T-helper 1 cell treated with Interleukin-12 subunit alpha and Interleukin-12 subunit beta and Interleukin-4 antibody, amounts not matched to agents 30 μg/mL and 1 μg/mL, for 36 hours (primary cell): ENCODE data around the gene DKC1.

Experiments used
- H3K27ac Mint-ChIP-seq: one replicate; pipeline ENCODE4 v1.8.0; 2021; ENCODE audit warnings: mild to moderate bottlenecking, mixed read lengths
- H3K27me3 Mint-ChIP-seq: one replicate; pipeline ENCODE4 v1.8.0; 2021; ENCODE audit warnings: low read depth, mixed read lengths
- H3K36me3 Mint-ChIP-seq: one replicate; pipeline ENCODE4 v1.8.0; 2021; ENCODE audit warnings: low read depth, mixed read lengths
- H3K4me1 Mint-ChIP-seq: one replicate; pipeline ENCODE4 v1.8.0; 2021; ENCODE audit warnings: low read depth, mixed read lengths
- H3K4me3 Mint-ChIP-seq: one replicate; pipeline ENCODE4 v1.8.0; 2021; ENCODE audit warnings: mild to moderate bottlenecking, moderate library complexity, mixed read lengths
- H3K9me3 Mint-ChIP-seq: one replicate; pipeline ENCODE4 v1.8.0; 2021; ENCODE audit warnings: mixed read lengths

Gene DKC1

GRCh38 chrX:154762537-154763296 lies at the start of gene DKC1:
TSS of gene DKC1 (plus strand) at chrX:154762864. CDS start at chrX:154762966, 102 bp downstream.
- peak within 1 kb of the TSS; percentile 87 for H3K4me3 Mint-ChIP-seq

GRCh38 chrX:154714925-154715324 lies 47.7 kb upstream of the DKC1 start:
- H3K4me1 Mint-ChIP-seq, result peaks cover 63% of the 10 kb centered on the region
- H3K9me3 Mint-ChIP-seq, result peaks cover 6% of the 10 kb centered on the region
- no peaks in the 10 kb centered on the region for H3K27me3 Mint-ChIP-seq
- H3K4me3 Mint-ChIP-seq, result no peak overlapping the region
- no peak overlapping the region for H3K27ac Mint-ChIP-seq
- H3K36me3 Mint-ChIP-seq, result peaks cover 47% of the 10 kb centered on the region

More at GRCh38 chrX:154762537-154763296, at the start of gene DKC1:
- no peaks in the 10 kb centered on the region for H3K9me3 Mint-ChIP-seq
- peaks cover 21% of the 10 kb centered on the region for H3K4me1 Mint-ChIP-seq
- H3K27ac Mint-ChIP-seq, result peak within 1 kb of the TSS; percentile 94
- no peaks in the 10 kb centered on the region for H3K27me3 Mint-ChIP-seq
- H3K36me3 Mint-ChIP-seq, result peaks cover 17% of the 10 kb centered on the region

DNA sequence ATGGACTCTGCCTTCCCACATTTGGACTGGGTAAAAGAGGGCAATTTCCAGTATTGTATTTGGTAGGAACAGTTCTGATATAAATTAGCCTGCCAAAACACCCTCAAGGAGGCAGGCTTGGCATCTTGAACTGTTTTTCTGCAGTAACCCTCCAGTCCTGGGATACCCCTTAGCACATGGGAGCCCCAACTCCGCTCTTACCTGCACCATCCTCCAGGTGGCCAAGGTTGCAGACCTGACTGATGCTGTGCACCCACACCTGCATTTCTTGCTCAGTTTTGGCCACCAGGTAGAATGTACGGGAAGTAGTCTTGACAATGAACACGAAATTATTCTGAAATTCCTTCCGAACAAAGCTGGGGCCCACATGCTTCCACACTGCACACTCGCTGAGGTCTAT lies 46.8 kb upstream of the DKC1 start:
- Mint-ChIP-seq H3K4me1 (peaks cover 66% of the 10 kb centered on the region), H3K27ac (no peak overlapping the region), H3K4me3 (no peak overlapping the region)

GRCh38 chrX:154717824-154718223 lies 44.8 kb upstream of the DKC1 start:
- Mint-ChIP-seq H3K36me3 (peaks cover 40% of the 10 kb centered on the region), H3K9me3 (no peaks in the 10 kb centered on the region), H3K4me3 (peak overlapping the region; percentile 55), H3K27ac (peak overlapping the region; percentile 86), H3K4me1 (peaks cover 58% of the 10 kb centered on the region), H3K27me3 (no peaks in the 10 kb centered on the region)

More for the DNA sequence above, 46.8 kb upstream of the DKC1 start:
- Mint-ChIP-seq H3K27me3 (no peaks in the 10 kb centered on the region), H3K36me3 (peaks cover 46% of the 10 kb centered on the region), H3K9me3 (peaks cover 5% of the 10 kb centered on the region)

DNA sequence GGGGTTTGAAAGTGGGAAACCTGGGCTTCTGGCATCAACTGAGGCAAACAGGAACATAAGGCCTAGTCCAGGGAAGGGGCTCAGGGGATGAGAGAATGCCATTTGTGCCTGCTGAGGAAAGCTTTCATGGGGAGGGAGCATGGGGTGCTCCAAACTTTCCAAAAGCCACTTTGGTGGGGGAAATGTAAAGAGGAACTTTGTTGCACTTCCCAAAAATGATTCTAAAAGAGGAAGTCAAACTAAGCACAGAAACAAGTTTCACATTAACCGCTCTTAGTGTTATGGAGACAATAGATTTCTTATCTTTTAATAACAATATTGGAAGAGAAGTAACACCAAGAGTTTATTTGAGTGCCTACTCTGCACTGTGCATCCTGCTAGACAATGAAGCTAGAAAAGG lies 44.0 kb upstream of the DKC1 start:
- H3K36me3 Mint-ChIP-seq, result peaks cover 41% of the 10 kb centered on the region
- no peaks in the 10 kb centered on the region for H3K27me3 Mint-ChIP-seq
- H3K27ac Mint-ChIP-seq, result peak overlapping the region; percentile 86
- no peaks in the 10 kb centered on the region for H3K9me3 Mint-ChIP-seq
- H3K4me1 Mint-ChIP-seq, result peaks cover 59% of the 10 kb centered on the region
- peak overlapping the region; percentile 55 for H3K4me3 Mint-ChIP-seq

GRCh38 chrX:154719132-154719675 lies 43.5 kb upstream of the DKC1 start:
- Mint-ChIP-seq H3K27ac (peak overlapping the region; percentile 86), H3K9me3 (no peaks in the 10 kb centered on the region), H3K27me3 (no peaks in the 10 kb centered on the region), H3K4me1 (peaks cover 59% of the 10 kb centered on the region), H3K36me3 (peaks cover 41% of the 10 kb centered on the region), H3K4me3 (peak overlapping the region; percentile 55)

DNA sequence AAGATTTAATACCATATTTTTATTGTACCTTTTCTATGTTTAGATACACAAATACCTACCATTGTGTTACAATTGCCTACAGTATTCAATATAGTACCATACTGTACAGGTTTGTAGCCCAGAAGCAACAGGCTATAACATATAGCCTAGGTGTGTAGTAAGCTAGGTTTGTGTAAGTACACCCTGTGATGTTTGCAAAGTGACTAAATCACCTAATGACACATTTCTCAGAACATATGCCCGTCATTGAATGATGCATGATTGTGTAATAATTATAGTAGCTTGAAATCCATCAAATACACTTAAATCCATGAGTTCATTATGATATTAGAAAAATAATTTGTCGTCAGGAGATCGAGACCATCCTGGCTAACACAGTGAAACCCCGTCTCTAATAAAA lies 42.6 kb upstream of the DKC1 start:
- Mint-ChIP-seq H3K36me3 (peaks cover 38% of the 10 kb centered on the region), H3K4me1 (peaks cover 59% of the 10 kb centered on the region), H3K27me3 (no peaks in the 10 kb centered on the region), H3K4me3 (no peak overlapping the region), H3K27ac (no peak overlapping the region), H3K9me3 (no peaks in the 10 kb centered on the region)

DNA sequence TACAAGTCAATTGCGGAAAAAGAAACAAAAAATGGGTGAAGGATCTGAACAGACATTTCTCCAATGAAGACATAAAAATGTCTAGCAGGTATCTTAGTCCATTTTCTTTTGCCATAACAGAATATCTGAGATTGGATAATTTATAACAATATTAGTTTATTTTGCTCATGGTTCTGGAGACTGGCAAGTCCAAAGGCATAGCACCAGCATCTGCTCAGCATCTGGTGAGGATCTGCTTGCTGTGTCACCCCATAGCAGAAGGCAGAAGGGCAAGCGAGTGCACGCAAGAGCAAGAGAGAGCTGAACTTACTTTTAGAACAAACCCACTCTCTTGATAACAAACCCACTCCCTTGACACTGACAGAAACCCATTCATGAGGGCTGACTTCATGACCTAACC lies 41.5 kb upstream of the DKC1 start:
- H3K4me1 Mint-ChIP-seq, result peaks cover 67% of the 10 kb centered on the region
- no peaks in the 10 kb centered on the region for H3K27me3 Mint-ChIP-seq
- no peak overlapping the region for H3K4me3 Mint-ChIP-seq
- peaks cover 37% of the 10 kb centered on the region for H3K36me3 Mint-ChIP-seq
- no peaks in the 10 kb centered on the region for H3K9me3 Mint-ChIP-seq
- H3K27ac Mint-ChIP-seq, result no peak overlapping the region

- Mint-ChIP-seq H3K27ac (peak overlapping the region; percentile 87), H3K4me1 (peaks cover 70% of the 10 kb centered on the region), H3K9me3 (no peaks in the 10 kb centered on the region), H3K36me3 (peaks cover 44% of the 10 kb centered on the region), H3K4me3 (peak overlapping the region; percentile 43), H3K27me3 (no peaks in the 10 kb centered on the region)
Observed at GRCh38 chrX:154724993-154725756, 37.5 kb upstream of the DKC1 start.

DNA sequence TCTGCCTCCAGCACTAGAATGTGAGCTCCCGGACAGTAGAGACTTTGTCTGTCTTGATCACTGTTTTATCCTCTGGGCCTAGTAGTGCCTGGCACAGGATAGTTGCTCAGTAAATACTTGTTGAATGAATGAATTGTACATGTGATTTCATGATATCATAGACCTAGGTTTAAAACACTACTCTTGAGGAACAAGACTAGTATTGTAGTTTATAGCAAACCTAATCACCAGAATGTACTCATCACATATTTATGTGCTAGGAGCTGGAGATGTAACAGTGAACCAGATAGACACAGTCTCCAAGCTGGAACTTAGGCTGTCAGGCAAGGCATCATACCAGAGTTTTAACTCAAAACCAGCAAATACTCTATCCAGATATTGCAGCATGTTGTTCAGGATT lies 35.2 kb upstream of the DKC1 start:
- no peaks in the 10 kb centered on the region for H3K9me3 Mint-ChIP-seq
- H3K27ac Mint-ChIP-seq, result no peak overlapping the region
- peak overlapping the region; percentile 47 for H3K4me3 Mint-ChIP-seq
- no peaks in the 10 kb centered on the region for H3K27me3 Mint-ChIP-seq
- peaks cover 80% of the 10 kb centered on the region for H3K4me1 Mint-ChIP-seq
- H3K36me3 Mint-ChIP-seq, result peaks cover 48% of the 10 kb centered on the region

GRCh38 chrX:154727871-154728270 lies 34.8 kb upstream of the DKC1 start:
- Mint-ChIP-seq H3K4me1 (peaks cover 83% of the 10 kb centered on the region), H3K36me3 (peaks cover 48% of the 10 kb centered on the region), H3K4me3 (no peak overlapping the region), H3K27ac (no peak overlapping the region), H3K9me3 (no peaks in the 10 kb centered on the region), H3K27me3 (no peaks in the 10 kb centered on the region)

GRCh38 chrX:154728431-154729190 lies 34.1 kb upstream of the DKC1 start:
- Mint-ChIP-seq H3K4me1 (peaks cover 83% of the 10 kb centered on the region), H3K27ac (peak overlapping the region; percentile 39), H3K36me3 (peaks cover 44% of the 10 kb centered on the region), H3K9me3 (no peaks in the 10 kb centered on the region), H3K27me3 (no peaks in the 10 kb centered on the region), H3K4me3 (no peak overlapping the region)

GRCh38 chrX:154729439-154729838 lies 33.2 kb upstream of the DKC1 start:
- Mint-ChIP-seq H3K9me3 (no peaks in the 10 kb centered on the region), H3K27me3 (no peaks in the 10 kb centered on the region), H3K4me1 (peaks cover 89% of the 10 kb centered on the region), H3K27ac (peak overlapping the region; percentile 60), H3K36me3 (peaks cover 43% of the 10 kb centered on the region), H3K4me3 (no peak overlapping the region)

DNA sequence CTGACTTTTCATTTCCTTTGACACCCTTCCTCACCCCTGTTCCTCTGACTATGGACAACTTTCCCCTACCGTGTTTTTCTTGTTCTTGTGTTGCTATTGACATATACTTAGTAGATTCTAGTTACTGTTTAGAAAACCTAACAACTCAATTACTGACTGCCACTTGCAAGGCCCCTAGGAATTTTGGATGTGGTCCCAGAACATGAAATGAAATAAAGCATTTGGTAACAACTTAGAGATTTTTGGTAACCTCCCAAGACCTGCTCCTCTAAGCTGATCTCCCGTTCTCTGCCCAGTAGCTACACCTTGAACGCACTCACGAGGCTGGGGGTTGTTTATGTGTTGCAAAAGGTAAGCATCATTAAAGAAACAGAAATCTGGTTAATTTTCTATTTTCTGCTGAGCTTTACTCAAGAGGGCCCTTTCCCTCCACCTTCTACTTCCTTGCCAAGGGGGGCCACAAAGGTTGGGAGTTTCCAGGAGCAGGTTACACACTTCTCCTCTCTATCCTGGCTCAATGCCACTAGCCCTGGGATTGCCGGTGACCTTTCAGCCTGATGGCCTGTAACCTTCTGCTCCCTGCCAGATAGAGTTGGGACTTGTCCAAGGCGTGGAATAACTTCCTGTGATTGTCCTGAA lies 32.3 kb upstream of the DKC1 start:
- no peaks in the 10 kb centered on the region for H3K27me3 Mint-ChIP-seq
- H3K9me3 Mint-ChIP-seq, result no peaks in the 10 kb centered on the region
- H3K4me3 Mint-ChIP-seq, result no peak overlapping the region

More for the DNA sequence above, 32.3 kb upstream of the DKC1 start:
- peaks cover 87% of the 10 kb centered on the region for H3K4me1 Mint-ChIP-seq
- H3K36me3 Mint-ChIP-seq, result peaks cover 44% of the 10 kb centered on the region
- H3K27ac Mint-ChIP-seq, result peak overlapping the region; percentile 31
